Measurements from ENCODE around the gene TRIM34.

- TF ChIP-seq EZH2 (IDR thresholded peaks at IDR 0.05; ENCODE audit: insufficient read depth, poor library complexity, severe bottlenecking): no peak
- TF ChIP-seq EZH2phosphoT487 (IDR thresholded peaks at IDR 0.05; ENCODE audit: insufficient read depth, low read depth): no peak
Observed at GRCh38 chr11:5655474-5655873, 30.7 kb downstream of the TRIM34 start.
